HG03045 (cell line): ENCODE data around the gene NRXN3.
A peak's percentile ranks its signal among the peaks of the same experiment; 100 is the strongest.
"Not testable (repeated sequence)": the region's sequence is repeated elsewhere in the genome, so short reads cannot be mapped to it uniquely, and the experiment has no call there.

ENCODE experiments used
- ATAC-seq: cut with Tn5 transposase; IDR thresholded peaks from one replicate; pipeline ENCODE4 v1.9.1; 2021; ENCODE audit warnings: mild to moderate bottlenecking, moderate library complexity; ENCODE audit not compliant: unreplicated experiment

The NRXN3 gene

DNA sequence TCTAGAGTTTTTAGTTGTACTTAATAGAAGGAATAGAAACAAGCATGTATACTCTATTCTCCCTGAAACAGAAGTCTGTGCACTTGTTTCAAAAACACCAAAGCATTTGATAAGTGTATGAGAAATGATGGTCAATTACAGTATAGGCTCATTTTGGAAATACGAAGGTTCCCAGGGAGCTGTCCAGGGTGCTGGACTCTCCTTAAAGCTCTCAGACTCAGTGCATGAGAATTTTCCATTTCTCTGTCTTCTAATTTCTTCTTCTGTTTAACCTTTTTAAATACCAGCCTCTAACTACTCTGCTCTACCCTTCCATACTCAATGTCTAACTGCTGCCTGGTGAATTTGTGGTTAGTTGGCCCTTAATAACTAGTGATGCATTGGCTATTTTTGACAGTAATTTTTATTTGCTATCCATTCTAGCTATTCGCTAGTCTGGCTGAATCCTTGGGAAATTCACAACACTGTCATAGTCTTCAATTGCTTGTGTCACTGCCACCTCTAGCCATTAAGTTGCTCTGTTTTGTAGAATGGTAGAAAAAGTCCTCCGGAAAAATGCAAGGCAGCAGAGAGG lies 229.2 kb downstream of the NRXN3 start:
- no peak for ATAC-seq

DNA sequence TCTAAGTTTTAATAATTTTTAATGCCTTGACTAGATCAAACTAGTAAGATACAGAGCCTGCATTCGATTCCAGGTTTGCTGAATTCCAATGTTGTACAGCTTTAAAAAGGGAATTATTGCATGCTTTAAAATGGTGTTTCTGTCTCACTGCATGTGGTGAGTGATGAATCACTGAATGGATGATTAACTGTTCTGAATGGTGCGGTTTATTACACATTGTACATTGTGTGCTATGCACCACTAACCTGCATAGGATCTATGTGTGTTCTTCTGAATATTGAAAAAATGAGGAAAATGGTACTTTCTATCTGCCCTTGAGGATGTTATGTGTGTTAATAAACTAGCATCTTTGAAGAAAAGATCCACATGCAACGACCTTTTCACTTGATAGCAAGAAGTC lies 231.7 kb downstream of the NRXN3 start:
- ATAC-seq, result no peak

DNA sequence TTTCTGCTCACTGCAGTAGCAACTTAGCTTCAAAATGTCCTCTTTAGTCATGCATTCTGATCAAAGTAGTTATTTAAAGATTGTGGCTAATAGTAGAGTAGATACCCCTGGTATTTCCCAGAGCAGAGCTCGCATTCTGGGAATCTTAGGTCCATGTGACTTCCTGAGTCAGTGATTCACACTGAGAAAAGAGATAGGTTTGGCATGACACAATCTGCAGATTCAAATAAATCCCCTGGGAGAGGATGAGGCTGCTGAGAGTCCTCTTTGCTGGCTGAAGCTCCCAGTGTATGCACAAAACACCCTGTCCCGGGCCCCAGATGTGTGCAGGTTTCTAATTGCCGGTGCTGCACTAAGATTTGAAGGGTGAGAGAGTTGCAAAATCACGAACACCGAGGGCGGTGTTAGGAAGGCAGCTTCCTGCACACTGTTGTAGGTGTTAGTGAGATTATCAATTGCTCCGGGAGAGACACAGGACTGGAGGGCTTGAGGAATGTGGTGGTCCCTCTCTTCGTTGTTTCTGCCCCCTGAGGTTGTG lies 233.2 kb downstream of the NRXN3 start:
- peak; percentile 73 for ATAC-seq

DNA sequence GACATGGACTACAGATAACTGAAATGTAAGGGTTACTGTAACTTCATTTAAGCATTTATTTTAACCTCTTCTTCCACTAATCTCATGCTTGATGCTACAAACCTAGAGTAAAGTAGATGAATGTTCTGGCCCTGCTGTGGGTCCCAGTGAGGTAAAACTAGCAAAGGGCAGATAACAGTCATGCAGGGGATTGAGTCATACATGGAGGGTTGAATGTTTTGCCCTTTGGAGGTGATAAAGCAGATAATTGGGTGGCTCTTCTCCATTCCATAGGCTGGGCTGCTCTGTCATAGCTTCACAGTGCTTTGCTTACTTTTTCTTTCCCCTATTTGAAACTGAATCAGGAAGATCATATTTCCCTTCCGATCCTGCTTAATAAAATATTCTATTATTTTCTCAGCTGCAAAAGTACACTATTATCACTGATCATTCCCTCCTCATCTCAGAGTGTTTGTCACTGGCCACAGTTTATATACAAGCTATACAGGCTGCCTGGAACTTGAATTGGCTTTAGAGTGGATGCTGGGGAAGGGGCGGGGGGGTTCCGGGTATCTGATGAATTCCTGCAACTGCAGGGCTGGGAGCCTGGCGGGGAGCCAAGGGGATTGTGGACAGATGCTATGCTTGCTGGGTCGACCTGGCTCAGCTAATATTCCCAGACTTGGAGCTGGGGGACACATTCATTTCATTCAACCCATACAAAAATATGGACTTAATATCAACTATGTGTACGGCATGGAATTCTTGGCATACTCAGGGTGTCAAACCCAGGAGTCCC lies 235.1 kb downstream of the NRXN3 start:
- ATAC-seq, result no peak

DNA sequence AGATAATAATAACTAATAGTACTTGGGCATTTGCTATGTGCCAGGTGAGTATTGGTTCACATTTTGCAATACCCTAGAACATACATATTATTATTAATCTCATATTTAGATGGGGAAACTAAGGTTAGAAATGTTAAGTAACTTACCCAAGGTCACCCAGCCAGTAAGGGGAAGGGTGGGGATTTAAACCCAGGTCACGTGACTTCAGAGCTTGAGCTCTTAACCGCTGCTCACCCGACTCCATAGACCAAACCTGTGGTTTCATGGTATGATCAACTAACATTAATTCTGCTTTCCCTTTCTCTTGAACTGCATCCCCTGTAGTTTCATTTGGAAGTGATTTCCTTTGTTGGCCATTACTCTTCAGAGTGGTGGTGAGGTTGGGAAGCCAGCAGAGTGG lies 242.3 kb downstream of the NRXN3 start:
- no peak for ATAC-seq

DNA sequence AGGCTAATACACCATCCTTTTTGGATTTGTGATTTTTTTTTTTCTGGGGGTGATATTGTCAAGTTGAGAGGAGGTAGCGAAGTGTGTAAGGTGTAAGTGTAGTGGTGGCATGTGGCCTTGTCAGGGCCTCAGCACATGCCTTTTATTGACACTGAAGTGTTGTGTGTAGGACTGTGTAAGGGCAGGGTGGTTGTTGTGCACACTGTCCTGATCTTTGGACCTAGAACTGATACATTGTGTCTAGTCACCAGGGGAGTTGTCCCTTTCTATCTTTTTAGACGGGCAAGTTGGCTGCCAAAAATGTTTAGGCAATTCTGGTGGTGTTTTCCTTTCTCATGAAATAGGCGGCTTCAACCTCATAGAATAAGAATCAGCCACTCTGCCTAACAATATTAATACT lies 244.0 kb downstream of the NRXN3 start:
- no peak for ATAC-seq

DNA sequence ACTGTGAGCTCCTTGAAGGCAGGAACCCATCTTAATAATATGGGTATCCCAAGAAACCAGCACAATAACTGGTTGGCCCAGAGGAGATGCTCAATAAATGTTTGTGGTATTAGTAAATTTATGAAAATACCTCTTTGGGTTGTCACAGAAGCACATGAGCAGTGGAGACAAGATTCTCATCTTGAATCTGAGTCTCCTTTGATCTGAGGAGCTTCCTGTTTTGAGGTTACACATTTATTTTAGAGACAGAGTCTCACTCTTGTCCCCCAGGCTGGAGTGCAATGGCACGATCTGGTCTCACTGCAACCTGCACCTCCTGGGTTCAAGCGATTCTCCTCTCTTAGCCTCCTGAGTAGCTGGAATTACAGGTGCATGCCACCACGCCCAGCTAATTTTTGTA lies 247.4 kb downstream of the NRXN3 start:
- no peak for ATAC-seq

DNA sequence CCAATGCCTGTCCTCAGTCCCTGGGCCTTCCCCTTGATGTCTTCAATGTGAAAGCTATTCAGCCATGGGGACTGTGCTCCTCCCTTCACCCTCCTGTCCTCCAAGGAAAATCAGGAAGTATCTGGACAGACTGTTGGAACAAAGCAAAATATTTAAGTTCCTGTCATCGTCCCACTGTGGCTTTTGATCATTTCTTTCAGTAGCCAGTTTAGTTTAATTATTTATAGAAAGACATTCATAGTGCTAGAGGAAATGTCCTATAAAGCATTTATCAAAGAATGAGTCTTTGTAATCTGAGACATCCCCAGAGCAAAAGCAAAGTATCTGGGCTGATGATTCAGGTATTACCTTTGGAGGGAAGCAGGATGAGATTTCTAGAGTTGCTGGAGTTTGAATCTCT lies 254.1 kb downstream of the NRXN3 start:
- ATAC-seq, result no peak

DNA sequence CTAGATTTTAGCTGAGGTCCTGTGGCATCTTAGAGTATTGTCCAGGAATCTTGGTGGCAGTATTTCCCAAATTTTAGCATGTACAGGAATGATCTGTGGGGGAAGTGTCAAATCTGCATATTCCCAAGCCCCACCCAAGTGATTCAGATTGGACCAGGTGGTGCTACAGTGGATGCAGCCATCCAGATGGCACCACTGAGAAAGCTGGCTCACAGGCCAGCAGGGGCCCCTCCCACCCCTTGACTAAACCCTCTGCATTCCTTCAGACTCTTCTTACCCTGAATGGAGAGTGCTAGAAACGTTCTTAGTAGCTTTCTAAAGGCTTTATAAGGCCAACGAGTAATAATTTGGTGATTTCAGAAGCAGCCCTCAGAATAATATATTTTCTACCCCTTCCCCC lies 255.2 kb downstream of the NRXN3 start:
- no peak for ATAC-seq

DNA sequence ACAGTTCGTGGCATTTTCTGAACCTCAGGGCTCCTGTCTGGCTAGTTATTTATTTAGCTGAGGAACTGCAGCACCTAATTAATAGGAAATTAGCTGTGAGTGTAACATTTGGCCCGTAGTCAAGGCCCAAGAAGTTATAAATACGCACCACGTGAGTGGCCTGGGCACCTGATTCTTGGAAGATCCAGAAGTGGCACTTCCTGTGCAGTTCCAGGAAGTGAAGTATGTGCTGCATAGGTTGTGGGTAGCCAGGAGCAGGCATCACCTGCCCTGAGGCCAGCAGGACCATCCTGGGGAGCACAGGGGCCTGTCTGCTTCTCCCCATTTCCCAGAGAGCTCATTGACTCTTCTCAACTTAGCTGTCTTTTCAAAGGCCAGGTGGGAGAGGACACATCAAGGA lies 255.6 kb downstream of the NRXN3 start:
- no peak for ATAC-seq

DNA sequence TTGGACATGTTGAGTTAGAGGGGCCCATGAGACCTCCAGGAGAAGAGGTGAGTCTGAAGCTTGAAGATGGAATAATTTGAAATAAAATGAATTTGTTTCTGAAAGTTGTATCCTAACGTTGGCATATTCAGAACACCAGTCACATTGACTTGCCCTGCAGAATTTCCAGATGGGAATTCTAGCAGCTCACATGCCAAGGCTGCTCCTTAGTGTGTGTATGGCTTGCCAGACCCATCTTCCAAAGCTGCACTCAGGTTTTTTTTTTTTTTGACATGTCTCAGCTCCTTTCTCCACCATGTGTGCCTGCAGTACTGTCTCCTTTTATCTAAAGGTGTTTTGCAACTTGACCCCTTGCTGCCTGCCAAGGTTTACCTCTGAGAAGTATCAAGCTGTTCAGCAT lies 261.9 kb downstream of the NRXN3 start:
- ATAC-seq, result no peak

DNA sequence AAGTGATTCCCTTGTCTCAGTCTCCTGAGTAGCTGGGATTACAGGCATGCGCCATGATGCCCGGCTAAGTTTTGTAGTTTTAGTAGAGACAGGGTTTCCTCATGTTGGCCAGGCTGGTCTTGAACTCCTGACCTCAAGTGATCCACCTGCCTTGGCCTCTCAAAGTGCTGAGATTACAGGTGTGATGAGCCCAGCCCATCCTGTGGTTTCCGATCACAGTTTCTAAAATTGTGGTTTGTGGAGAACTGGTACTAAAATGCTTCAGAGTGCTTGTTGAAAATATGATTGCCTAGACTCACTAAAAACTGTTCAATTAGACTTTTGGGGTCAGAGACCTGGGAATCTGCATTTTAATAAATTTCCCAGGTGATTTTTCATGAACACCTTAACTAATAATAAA lies 267.3 kb downstream of the NRXN3 start:
- ATAC-seq, result not testable (repeated sequence)

DNA sequence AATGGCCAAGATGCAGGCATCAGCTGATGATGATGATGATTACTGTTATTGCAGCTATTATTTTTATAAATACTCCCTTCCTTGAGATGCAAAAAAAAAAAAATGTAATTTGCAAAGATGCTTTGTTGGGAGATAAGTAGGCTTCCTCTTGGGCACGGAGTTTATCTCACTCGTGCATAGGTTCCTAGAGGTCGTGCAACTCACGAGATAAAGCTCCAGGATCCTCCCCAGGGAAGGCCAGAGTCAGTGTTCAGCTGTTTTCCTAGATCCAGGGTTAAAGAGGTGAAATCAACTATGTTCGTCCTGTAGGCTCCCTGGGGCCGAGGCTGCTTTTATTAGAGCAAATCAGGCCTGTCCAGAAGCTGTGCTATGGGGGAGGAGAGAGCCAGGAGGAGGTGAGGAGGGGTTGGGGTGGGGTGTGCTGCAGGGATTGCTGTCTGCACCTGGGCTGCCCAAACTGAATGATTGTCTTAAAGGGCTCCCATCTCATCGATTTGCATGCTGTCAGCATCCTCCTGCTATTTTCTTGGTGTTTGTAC lies 270.3 kb downstream of the NRXN3 start:
- no peak for ATAC-seq

DNA sequence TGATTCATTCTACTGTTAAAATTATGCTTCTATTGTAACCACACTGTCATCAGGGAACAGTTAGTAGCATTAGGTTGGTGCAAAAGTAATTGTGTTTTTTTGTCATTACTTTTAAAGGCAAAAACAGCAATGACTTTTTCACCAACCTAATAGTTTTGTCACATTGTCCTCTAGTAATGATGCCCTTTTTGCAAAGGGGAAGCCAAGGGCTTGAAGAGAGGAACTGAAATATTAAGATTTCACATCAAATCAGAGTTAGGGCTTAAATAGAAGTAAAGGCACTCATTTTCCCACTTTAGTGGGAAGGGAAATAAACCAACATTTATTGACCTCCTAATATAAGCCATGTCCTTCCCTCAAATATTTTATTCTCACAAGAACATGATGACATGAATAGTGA lies 273.7 kb downstream of the NRXN3 start:
- ATAC-seq, result no peak

DNA sequence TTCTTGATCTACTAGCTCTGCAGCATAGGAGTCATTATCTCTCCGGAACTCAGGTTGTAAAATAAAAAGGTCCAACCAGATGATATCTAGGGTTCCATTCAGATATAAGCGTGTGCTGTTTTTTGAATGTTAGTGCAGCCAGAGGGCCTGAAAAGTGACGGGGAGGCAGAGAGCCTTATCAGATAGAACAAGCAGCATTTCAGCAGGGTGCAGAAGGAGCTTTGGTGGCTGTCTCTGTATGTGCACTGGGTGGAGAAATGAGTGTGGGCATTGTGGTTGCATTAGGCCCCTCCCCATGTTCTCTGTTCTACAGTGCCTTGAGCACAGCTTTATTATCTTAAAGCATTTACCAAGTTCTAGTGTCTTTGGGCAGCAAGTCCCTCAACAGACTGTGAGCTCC lies 275.1 kb downstream of the NRXN3 start:
- ATAC-seq, result no peak

DNA sequence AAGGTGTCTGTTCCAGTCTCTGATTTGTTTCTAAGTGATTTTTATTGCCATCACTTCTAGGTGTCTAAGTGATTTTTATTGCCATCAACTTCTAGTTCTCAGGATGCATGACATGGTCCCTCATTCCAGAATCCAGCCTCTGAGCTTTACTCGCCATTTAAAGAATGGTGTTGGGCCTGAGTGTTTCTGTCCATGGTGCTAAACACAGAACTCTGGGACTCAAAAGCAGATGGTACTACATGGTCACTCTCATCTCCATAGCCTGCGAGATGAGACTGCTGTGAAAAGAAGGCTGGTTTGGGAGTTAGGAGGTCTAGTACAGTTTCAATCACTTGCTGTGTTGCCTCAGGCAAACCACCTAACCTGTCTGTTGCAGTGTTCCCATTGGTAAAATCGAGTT lies 276.6 kb downstream of the NRXN3 start:
- ATAC-seq, result no peak

DNA sequence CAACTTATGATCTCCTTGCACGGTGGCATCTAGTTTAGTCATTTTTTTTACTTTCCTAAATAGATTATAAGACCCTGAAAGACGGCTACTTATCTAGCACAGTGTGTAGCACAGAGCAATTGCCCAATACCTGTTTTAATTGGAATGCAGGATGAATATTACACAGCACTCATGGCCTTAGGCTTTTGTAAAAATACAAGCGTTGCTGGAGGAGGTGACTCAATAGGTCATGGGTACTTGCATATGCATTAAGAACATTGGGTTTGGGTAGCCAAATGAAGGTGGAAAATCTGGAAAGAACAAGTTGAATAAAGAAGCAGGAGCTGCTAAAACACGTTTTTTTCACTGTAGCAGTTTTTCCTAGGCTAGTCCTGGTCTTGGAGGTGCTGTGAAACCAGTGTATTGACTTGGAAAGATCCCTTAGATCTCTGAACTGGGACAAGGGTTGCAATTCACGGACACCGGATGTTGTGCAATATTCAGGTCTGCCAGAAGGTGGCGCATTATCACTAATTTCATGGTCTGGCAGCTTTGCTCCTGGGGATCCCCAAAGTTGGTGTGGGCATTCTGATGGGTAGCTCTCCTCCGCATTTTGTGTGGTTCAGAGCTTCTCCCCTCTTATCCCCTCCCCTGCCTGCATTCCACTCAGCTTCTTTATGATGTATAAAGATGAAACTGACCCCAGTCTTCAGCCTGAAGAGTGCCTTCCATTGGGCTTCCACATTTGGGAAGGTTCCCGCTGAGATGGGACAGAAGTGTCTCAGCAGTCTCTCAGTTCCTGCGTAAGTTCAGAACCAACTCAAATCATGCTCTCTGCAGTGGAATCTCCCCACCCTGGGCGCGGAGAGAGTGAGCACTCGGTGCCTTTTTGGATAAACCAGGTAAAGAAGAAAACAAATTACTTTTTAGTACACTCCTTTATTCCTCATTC lies 278.3 kb downstream of the NRXN3 start:
- ATAC-seq, result peak; percentile 77

DNA sequence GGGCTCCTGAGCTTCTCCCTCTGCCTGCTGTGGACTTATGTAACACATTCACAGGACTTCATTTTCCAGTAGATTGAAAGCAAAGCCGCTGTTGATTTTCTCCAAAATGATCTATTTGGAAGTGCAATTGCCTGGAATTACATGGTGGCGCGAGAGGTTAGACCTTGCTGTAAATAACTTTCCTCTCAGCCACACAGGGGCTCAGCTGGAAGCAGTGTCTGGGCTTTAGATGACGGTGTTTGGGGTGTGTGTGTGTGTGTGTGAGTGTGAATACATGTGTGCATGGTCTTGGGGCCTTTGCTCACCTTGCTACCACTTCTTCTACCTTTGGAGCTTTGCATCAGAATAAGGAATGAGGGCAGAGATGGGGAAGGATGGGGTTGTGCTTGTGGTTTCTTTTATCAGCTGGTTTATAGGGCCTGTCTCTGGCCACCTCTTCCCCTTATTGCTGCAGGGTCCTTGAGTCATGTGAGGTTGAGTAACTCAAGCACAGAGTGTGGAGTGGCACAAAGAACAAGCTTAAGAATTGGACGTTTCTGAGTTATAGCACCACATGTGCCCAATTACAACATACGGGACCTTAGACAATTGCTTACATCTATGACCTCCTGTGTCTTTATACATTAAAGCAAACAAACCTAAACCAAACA lies 280.6 kb downstream of the NRXN3 start:
- ATAC-seq, result no peak

DNA sequence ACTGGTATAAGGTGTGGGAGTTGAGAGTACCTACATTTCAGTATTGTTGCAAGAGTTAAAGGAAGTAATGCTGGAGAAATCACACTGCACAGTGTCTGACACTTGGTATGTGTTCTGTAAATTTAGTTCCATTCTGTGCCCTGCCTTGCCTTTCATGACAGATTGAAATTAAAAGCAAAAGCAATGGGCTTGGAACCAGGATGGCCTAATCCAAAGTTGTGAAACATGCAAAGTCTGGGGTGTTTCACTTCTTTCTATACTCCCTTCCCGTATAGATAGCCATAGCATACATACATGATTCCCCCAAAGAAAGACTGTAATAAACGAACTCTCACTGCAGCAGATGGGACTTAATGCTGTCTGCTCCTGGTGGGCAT lies 281.1 kb downstream of the NRXN3 start:
- no peak for ATAC-seq

DNA sequence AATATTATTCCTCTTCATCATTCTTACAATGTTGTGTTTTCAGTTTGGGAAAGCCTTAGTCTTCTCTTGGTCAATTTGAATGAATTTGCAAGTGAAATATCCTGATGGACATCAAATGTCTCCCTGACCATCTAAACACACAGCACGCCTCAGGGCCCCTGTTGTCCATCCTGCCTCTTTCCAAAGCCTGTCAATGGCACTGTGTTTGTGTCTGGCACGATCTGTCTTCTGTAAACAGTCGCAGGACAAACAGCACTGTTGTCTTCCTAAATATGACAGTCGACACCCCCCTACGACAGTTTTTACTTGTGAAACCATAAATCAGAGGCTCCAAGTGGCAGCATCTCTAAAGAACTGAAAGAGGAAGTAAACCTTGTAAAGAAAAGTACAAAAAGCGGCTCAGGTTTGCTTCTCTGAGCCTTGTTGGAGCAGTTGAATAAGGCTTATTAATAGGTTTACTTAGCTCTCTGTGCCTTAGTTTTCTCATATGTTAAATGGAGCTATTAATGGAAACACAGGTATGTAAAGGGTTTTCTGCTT lies 285.8 kb downstream of the NRXN3 start:
- no peak for ATAC-seq

DNA sequence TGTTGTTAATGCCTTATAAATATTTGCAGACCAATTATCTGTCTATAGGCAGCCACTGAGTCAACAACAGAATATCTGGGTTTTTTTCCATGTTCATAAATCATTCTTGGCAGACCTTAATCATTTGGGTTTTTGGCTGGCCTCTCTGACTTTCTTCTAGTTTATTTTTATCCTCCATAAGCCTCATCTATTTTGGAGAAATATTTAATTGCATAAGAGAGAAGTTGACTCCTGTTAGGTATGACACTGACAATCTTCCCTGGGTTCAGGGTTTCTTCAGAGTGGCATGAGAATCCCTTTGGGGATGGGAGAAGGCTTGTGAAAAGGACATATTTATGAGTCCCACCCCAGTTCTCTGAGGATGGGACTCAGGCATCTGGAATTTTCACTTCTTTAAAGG lies 299.8 kb downstream of the NRXN3 start:
- no peak for ATAC-seq
